ENCODE data around the gene DVL2. TPM values are rescaled to one million over a fixed set of nuclear protein-coding genes. Genes with fewer than 3 reads are reported as not detected.

Gene DVL2
- total RNA-seq, 4 donors from 2014 or later = 34.5 to 55.5 (median 43.7) TPM

- intact Hi-C loops (cut with DNase I) = loop anchor here (2.0 to 5.0 kb wide), 2 partner anchors 40 to 129 kb away; no protein-coding TSS in a partner anchor
- Histone ChIP-seq H3K27ac (replicated peaks in 1 of 4) (no peak overlapping the region), H3K27me3 (peaks cover 0 to 66% (median 18%) of the 10 kb centered on the region in 4 donors), H3K4me3 (peak overlapping the region; percentile 35 to 55 (median 43)), H3K9me3 (no peaks in the 10 kb centered on the region), H3K4me1 (peaks cover 12 to 25% (median 23%) of the 10 kb centered on the region in 4 donors), H3K36me3 (no peaks in the 10 kb centered on the region)
- WGBS = 1% methylated on average over 28 of the region's 31 CpGs
- DNase-seq (ENCODE audit: extremely low spot score) = no peak
- TF ChIP-seq EP300 (IDR thresholded peaks at IDR 0.05) (no peak), POLR2A (IDR thresholded peaks at IDR 0.05; ENCODE audit: low read depth) (no peak), POLR2AphosphoS5 (IDR thresholded peaks at IDR 0.05) (no peak)
- TF ChIP-seq, protein P1, sequence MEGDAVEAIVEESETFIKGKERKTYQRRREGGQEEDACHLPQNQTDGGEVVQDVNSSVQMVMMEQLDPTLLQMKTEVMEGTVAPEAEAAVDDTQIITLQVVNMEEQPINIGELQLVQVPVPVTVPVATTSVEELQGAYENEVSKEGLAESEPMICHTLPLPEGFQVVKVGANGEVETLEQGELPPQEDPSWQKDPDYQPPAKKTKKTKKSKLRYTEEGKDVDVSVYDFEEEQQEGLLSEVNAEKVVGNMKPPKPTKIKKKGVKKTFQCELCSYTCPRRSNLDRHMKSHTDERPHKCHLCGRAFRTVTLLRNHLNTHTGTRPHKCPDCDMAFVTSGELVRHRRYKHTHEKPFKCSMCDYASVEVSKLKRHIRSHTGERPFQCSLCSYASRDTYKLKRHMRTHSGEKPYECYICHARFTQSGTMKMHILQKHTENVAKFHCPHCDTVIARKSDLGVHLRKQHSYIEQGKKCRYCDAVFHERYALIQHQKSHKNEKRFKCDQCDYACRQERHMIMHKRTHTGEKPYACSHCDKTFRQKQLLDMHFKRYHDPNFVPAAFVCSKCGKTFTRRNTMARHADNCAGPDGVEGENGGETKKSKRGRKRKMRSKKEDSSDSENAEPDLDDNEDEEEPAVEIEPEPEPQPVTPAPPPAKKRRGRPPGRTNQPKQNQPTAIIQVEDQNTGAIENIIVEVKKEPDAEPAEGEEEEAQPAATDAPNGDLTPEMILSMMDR (IDR thresholded peaks at IDR 0.05) = peak; percentile 76 to 95 (median 83)
These were observed 56.9 kb downstream of the DVL2 start for GRCh38 chr17:7177191-7177953.

DNA sequence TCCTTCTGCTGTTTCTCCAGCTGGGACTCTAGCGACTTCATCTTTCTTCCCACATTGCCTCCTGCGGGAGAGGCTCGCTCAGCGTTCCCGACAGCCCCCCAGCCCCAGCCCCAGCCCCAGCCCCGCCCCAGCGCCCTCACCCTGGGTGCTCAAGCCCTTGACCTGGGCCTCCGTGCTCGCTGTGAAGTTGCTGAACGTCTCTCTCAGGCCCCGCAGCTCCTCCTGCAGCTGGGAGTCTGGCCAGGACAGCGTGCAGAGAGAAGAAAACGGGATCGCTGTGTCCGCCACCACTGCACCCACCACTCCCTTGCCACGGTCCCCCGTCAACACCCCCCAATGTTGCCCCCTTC is 57.5 kb downstream of the DVL2 start:
- H3K4me1 ChIP-seq = peaks cover 12 to 25% (median 23%) of the 10 kb centered on the region in 4 donors
- no peaks in the 10 kb centered on the region for H3K9me3 ChIP-seq
- DNase-seq (ENCODE audit: extremely low spot score) = no peak
- intact Hi-C loops (cut with DNase I) = loop anchor here (2.0 to 5.0 kb wide), 2 partner anchors 40 to 128 kb away; no protein-coding TSS in a partner anchor
- no peaks in the 10 kb centered on the region for H3K36me3 ChIP-seq
- H3K4me3 ChIP-seq = peak overlapping the region; percentile 35 to 55 (median 43)
- H3K27ac ChIP-seq (replicated peaks in 1 of 4) = no peak overlapping the region
- 10% methylated on average over 13 of the region's 17 CpGs for WGBS
- H3K27me3 ChIP-seq = peaks cover 0 to 66% (median 18%) of the 10 kb centered on the region in 4 donors
- TF ChIP-seq EP300 (IDR thresholded peaks at IDR 0.05) = no peak

DNA sequence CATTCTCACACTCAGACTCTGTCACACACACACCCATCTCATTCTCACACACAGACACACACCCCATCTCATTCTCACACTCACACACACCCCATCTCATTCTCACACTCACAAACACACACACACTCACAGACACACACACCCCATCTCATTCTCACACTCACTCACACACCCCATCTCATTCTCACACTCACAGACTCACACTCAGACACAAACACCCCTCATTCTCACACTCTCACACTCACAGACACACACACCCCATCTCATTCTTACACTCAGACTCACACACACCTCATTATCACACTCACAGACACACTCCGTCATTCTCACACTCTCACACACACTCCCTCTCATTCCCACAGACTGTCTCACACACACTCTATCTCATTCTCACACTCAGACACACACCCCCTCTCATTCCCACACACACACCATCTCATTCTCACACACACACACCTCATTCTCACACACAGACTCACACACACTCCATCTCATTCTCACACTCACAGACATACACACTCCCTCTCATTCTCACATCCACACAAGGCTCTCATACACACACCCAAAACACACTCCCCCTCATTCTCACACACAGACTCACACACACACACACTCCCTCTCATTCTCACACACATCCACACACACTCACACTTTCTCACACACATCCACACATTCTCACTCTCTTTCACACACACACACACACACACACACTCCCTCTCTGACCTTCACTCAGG is 58.0 kb downstream of the DVL2 start:
- peaks cover 0 to 66% (median 18%) of the 10 kb centered on the region in 4 donors for H3K27me3 ChIP-seq
- intact Hi-C loops (cut with DNase I) = loop anchor here (2.0 to 5.0 kb wide), 2 partner anchors 39 to 127 kb away; no protein-coding TSS in a partner anchor
- WGBS = 84% methylated on average over 1 of the region's 1 CpG
- H3K4me1 ChIP-seq = peaks cover 12 to 25% (median 23%) of the 10 kb centered on the region in 4 donors
- no peak overlapping the region for H3K4me3 ChIP-seq
- TF ChIP-seq POLR2AphosphoS5 (IDR thresholded peaks at IDR 0.05) (no peak), EP300 (IDR thresholded peaks at IDR 0.05) (no peak), POLR2A (IDR thresholded peaks at IDR 0.05; ENCODE audit: low read depth) (no peak)
- TF ChIP-seq, protein P1 (IDR thresholded peaks at IDR 0.05) = no peak
- H3K27ac ChIP-seq (replicated peaks in 1 of 4) = no peak overlapping the region
- no peaks in the 10 kb centered on the region for H3K9me3 ChIP-seq
- DNase-seq (ENCODE audit: extremely low spot score) = no peak
- no peaks in the 10 kb centered on the region for H3K36me3 ChIP-seq

Small RNAs within 50 kb of the gene (small RNA-seq; reads per million reads assigned to genes)
- 0 reads per million in 3 donors for gene AC120057.4
- 4.9 to 8.9 (median 7.2) reads per million in 3 donors for gene MIR324
- 0 reads per million in 3 donors for gene RF00019

Other genes with a start within 250 kb of the DVL2 start
- gene ALOX12, start 238.5 kb downstream of the DVL2 start, total RNA-seq = under 1 TPM in 1 of 4 donors, not detected in 3; 0.17 TPM
- 100 to 1,000 TPM in 3 of 4 donors, 10 to 100 TPM in 1; 84.7 to 204 (median 172) TPM for gene RNASEK, start 221.9 kb downstream of the DVL2 start, total RNA-seq
- gene BCL6B, start 211.5 kb downstream of the DVL2 start, total RNA-seq = 1 to 10 TPM in 3 of 4 donors, under 1 TPM in 1; 0.83 to 5.0 (median 3.2) TPM
- 1 to 10 TPM in 1 of 4 donors, under 1 TPM in 3; 0.19 to 1.2 (median 0.65) TPM for gene SLC16A13, start 198.5 kb downstream of the DVL2 start, total RNA-seq
- under 1 TPM in 3 of 4 donors, not detected in 1; 0.17 to 0.99 (median 0.26) TPM for gene SLC16A11, start 190.4 kb downstream of the DVL2 start, total RNA-seq
- gene CLEC10A, start 154.3 kb downstream of the DVL2 start, total RNA-seq = 10 to 100 TPM in 3 of 4 donors, 1 to 10 TPM in 1; 3.0 to 14.0 (median 13.1) TPM
- 1 to 10 TPM in 1 of 4 donors, under 1 TPM in 2, not detected in 1; 0.32 to 1.5 (median 0.42) TPM for gene ASGR2, start 119.7 kb downstream of the DVL2 start, total RNA-seq
- gene ASGR1, start 55.1 kb downstream of the DVL2 start, total RNA-seq = 1 to 10 TPM in 1 of 4 donors, under 1 TPM in 1, not detected in 2; 0.52 to 2.5 TPM
- 10 to 100 TPM; 12.3 to 21.4 (median 16.5) TPM for gene DLG4, start 14.7 kb downstream of the DVL2 start, total RNA-seq
- gene ACADVL, start 14.6 kb downstream of the DVL2 start, total RNA-seq = 100 to 1,000 TPM; 250 to 662 (median 544) TPM
- gene PHF23, start 4.9 kb upstream of the DVL2 start, total RNA-seq = 10 to 100 TPM; 21.6 to 38.1 (median 24.8) TPM
- gene GABARAP, start 7.9 kb upstream of the DVL2 start, total RNA-seq = 100 to 1,000 TPM; 360 to 524 (median 408) TPM
- gene CTDNEP1, start 17.2 kb upstream of the DVL2 start, total RNA-seq = 10 to 100 TPM; 41.5 to 66.5 (median 46.6) TPM
- 10 to 100 TPM; 24.9 to 33.3 (median 27.8) TPM for gene ELP5, start 17.7 kb upstream of the DVL2 start, total RNA-seq
- gene CLDN7, start 28.0 kb upstream of the DVL2 start, total RNA-seq = 1 to 10 TPM; 1.7 to 3.4 (median 2.1) TPM
- 100 to 1,000 TPM; 144 to 197 (median 157) TPM for gene SLC2A4, start 47.2 kb upstream of the DVL2 start, total RNA-seq
- 1 to 10 TPM; 3.6 to 8.7 (median 4.4) TPM for gene YBX2, start 60.1 kb upstream of the DVL2 start, total RNA-seq
- gene EIF5A, start 73.1 kb upstream of the DVL2 start, total RNA-seq = 100 to 1,000 TPM; 145 to 214 (median 204) TPM
- gene GPS2, start 80.8 kb upstream of the DVL2 start, total RNA-seq = 100 to 1,000 TPM in 1 of 4 donors, 10 to 100 TPM in 3; 89.6 to 112 (median 90.2) TPM
- gene NEURL4, start 94.8 kb upstream of the DVL2 start, total RNA-seq = 10 to 100 TPM; 13.9 to 27.0 (median 20.6) TPM
- gene ACAP1, start 102.0 kb upstream of the DVL2 start, total RNA-seq = 10 to 100 TPM in 1 of 4 donors, 1 to 10 TPM in 3; 2.1 to 11.4 (median 4.6) TPM
- 10 to 100 TPM in 2 of 4 donors, 1 to 10 TPM in 2; 9.1 to 18.2 (median 13.3) TPM for gene KCTD11, start 117.6 kb upstream of the DVL2 start, total RNA-seq
- gene TMEM95, start 120.6 kb upstream of the DVL2 start, total RNA-seq = under 1 TPM in 1 of 4 donors, not detected in 3; 0.42 TPM
- 1 to 10 TPM; 2.9 to 7.5 (median 5.6) TPM for gene TNK1, start 146.6 kb upstream of the DVL2 start, total RNA-seq
- 10 to 100 TPM; 17.7 to 39.9 (median 24.3) TPM for gene PLSCR3, start 160.0 kb upstream of the DVL2 start, total RNA-seq
- 100 to 1,000 TPM in 1 of 4 donors, 10 to 100 TPM in 3; 59.6 to 121 (median 74.7) TPM for gene TMEM256, start 169.6 kb upstream of the DVL2 start, total RNA-seq
- 10 to 100 TPM; 12.0 to 30.2 (median 19.0) TPM for gene NLGN2, start 173.3 kb upstream of the DVL2 start, total RNA-seq
- not detected for gene SPEM1, start 185.8 kb upstream of the DVL2 start, total RNA-seq
- not detected for gene SPEM2, start 191.1 kb upstream of the DVL2 start, total RNA-seq
- gene SPEM3, start 194.3 kb upstream of the DVL2 start, total RNA-seq = not detected
- 1 to 10 TPM; 1.2 to 6.1 (median 3.5) TPM for gene TMEM102, start 200.9 kb upstream of the DVL2 start, total RNA-seq
- 1 to 10 TPM in 2 of 4 donors, under 1 TPM in 1, not detected in 1; 0.50 to 1.9 (median 1.3) TPM for gene FGF11, start 205.0 kb upstream of the DVL2 start, total RNA-seq
- 10 to 100 TPM in 1 of 4 donors, 1 to 10 TPM in 3; 5.0 to 12.8 (median 8.1) TPM for gene CHRNB1, start 210.5 kb upstream of the DVL2 start, total RNA-seq
- 100 to 1,000 TPM in 2 of 4 donors, 10 to 100 TPM in 2; 57.5 to 113 (median 87.7) TPM for gene ZBTB4, start 245.1 kb upstream of the DVL2 start, total RNA-seq
- not detected for gene SLC35G6, start 246.9 kb upstream of the DVL2 start, total RNA-seq
- 10 to 100 TPM; 29.5 to 66.4 (median 46.9) TPM for gene POLR2A, start 249.8 kb upstream of the DVL2 start, total RNA-seq